CD8-positive, alpha-beta memory T cell (primary cell): ENCODE measurements around the gene NF1. TPM values are rescaled to one million over a fixed set of nuclear protein-coding genes. Genes with fewer than 3 reads are reported as not detected.
A peak's percentile ranks its signal among the peaks of the same experiment; 100 is the strongest.

ENCODE experiments used
- CTCF ChIA-PET: fragments of 350-600 bp; sonication (Branson Sonifier 250); formaldehyde crosslinking; loops from one replicate; lab custom pipeline; 2021; ENCODE audit warnings: antibody characterized with exemption; lab: Charles Lee
- POLR2A ChIA-PET: fragments of 350-600 bp; sonication (Branson Sonifier 250); formaldehyde crosslinking; loops from one replicate; lab custom pipeline; 2021; ENCODE audit warnings: antibody characterized with exemption; lab: Charles Lee
- DNase-seq, 5 donors: peaks; one replicate each; pipeline versions ENCODE4 v3.0.0 to v3.0.0-alpha.2; 2020 to 2022; ENCODE audit warnings: mixed read lengths in 1 of 5
- H3K27ac ChIP-seq: one replicate; pipeline ENCODE4 v1.7.0; 2013; ENCODE audit warnings: low read depth, mild to moderate bottlenecking, low read length, moderate library complexity
- H3K27me3 ChIP-seq: 2 replicates; pipeline ENCODE4 v1.7.0; 2013; ENCODE audit warnings: low read length, mild to moderate bottlenecking; ENCODE audit not compliant: insufficient read depth, poor library complexity, severe bottlenecking
- H3K36me3 ChIP-seq: 2 replicates; pipeline ENCODE4 v1.7.0; 2013; ENCODE audit warnings: mild to moderate bottlenecking, low read length, moderate library complexity; ENCODE audit not compliant: insufficient read depth
- H3K4me1 ChIP-seq: 2 replicates; pipeline ENCODE4 v1.7.0; 2013; ENCODE audit warnings: mild to moderate bottlenecking, low read length, moderate library complexity; ENCODE audit not compliant: insufficient read depth
- H3K4me3 ChIP-seq: 2 replicates; pipeline ENCODE4 v1.7.0; 2013; ENCODE audit warnings: mild to moderate bottlenecking, low read length
- H3K9me3 ChIP-seq: 2 replicates; pipeline ENCODE4 v1.7.0; 2013; ENCODE audit warnings: mild to moderate bottlenecking, low read length
- H3K27ac Mint-ChIP-seq, 8 donors: one replicate each; pipeline ENCODE4 v1.8.0; 2020 to 2021; ENCODE audit warnings: mixed read lengths in 8 of 8, mild to moderate bottlenecking in 6 of 8, inconsistent platforms in 3 of 8, moderate library complexity in 3 of 8
- H3K27me3 Mint-ChIP-seq, 2 donors: one replicate each; pipeline ENCODE4 v1.8.0; 2020 to 2021; ENCODE audit warnings: mixed read lengths in 2 of 2, mild to moderate bottlenecking in 1 of 2, moderate library complexity in 1 of 2
- H3K36me3 Mint-ChIP-seq, 3 donors: one replicate each; pipeline ENCODE4 v1.8.0; 2020 to 2021; ENCODE audit warnings: mixed read lengths in 3 of 3, inconsistent platforms in 1 of 3, mild to moderate bottlenecking in 1 of 3
- H3K4me1 Mint-ChIP-seq, 3 donors: one replicate each; pipeline ENCODE4 v1.8.0; 2020 to 2021; ENCODE audit warnings: mixed read lengths in 3 of 3, inconsistent platforms in 1 of 3, mild to moderate bottlenecking in 1 of 3
- H3K4me3 Mint-ChIP-seq, 7 donors: one replicate each; pipeline ENCODE4 v1.8.0; 2020 to 2021; ENCODE audit warnings: mixed read lengths in 7 of 7, mild to moderate bottlenecking in 6 of 7, moderate library complexity in 4 of 7, inconsistent platforms in 2 of 7
- H3K9me3 Mint-ChIP-seq, 5 donors: one replicate each; pipeline ENCODE4 v1.8.0; 2020 to 2022; ENCODE audit warnings: mixed read lengths in 5 of 5, mild to moderate bottlenecking in 3 of 5, moderate library complexity in 2 of 5, inconsistent platforms in 1 of 5
- polyA plus RNA-seq: library from polyadenylated mRNA; unstranded; fragments of 300-500 nt; fragmentation: Illumina TruSeq; gene quantifications from one replicate; pipeline ENCODE4 v1.2.3, GENCODE V29; 2021
- total RNA-seq, 2 experiments: library from RNA; stranded (reverse); gene quantifications; one replicate each; pipeline ENCODE4 v1.2.3, GENCODE V29; 2021

NF1 gene
- total and polyA plus RNA-seq, 3 experiments from 2014 or later = 5.8 to 22.8 (median 22.8) TPM

- peaks cover 0 to 6% (median 0%) of the 10 kb centered on the region in 3 donors for H3K4me1 Mint-ChIP-seq
- H3K4me1 ChIP-seq = no peaks in the 10 kb centered on the region
- peak overlapping the region in 1 of 8 donors; percentile 20 for H3K27ac Mint-ChIP-seq
- DNase-seq = no peak
- CTCF ChIA-PET = no interaction called here
- H3K27ac ChIP-seq = no peak overlapping the region
- no peaks in the 10 kb centered on the region for H3K9me3 Mint-ChIP-seq
- H3K27me3 Mint-ChIP-seq = no peaks in the 10 kb centered on the region
- H3K36me3 ChIP-seq = no peaks in the 10 kb centered on the region
- POLR2A ChIA-PET = no interaction called here
- no peaks in the 10 kb centered on the region for H3K9me3 ChIP-seq
- no peaks in the 10 kb centered on the region for H3K27me3 ChIP-seq
- H3K4me3 Mint-ChIP-seq = no peak overlapping the region
- peaks cover 4 to 14% (median 10%) of the 10 kb centered on the region in 3 donors for H3K36me3 Mint-ChIP-seq
- no peak overlapping the region for H3K4me3 ChIP-seq
Measured at GRCh38 chr17:31140111-31140510, 45.3 kb downstream of the NF1 start.

GRCh38 chr17:31144428-31144827 is 49.7 kb downstream of the NF1 start:
- Histone ChIP-seq H3K27me3 (no peaks in the 10 kb centered on the region), H3K27ac (no peak overlapping the region), H3K4me3 (no peak overlapping the region), H3K4me1 (no peaks in the 10 kb centered on the region), H3K9me3 (no peaks in the 10 kb centered on the region), H3K36me3 (no peaks in the 10 kb centered on the region)
- no peaks in the 10 kb centered on the region for H3K9me3 Mint-ChIP-seq
- ChIA-PET CTCF (no interaction called here), POLR2A (no interaction called here)
- no peak overlapping the region for H3K4me3 Mint-ChIP-seq
- DNase-seq = no peak
- H3K36me3 Mint-ChIP-seq = peaks cover 0 to 3% (median 0%) of the 10 kb centered on the region in 3 donors
- H3K27me3 Mint-ChIP-seq = no peaks in the 10 kb centered on the region
- H3K27ac Mint-ChIP-seq = no peak overlapping the region
- H3K4me1 Mint-ChIP-seq = peaks cover 0 to 6% (median 0%) of the 10 kb centered on the region in 3 donors

- Mint-ChIP-seq H3K4me3 (no peak overlapping the region), H3K27ac (no peak overlapping the region), H3K36me3 (peaks cover 0 to 3% (median 0%) of the 10 kb centered on the region in 3 donors), H3K27me3 (no peaks in the 10 kb centered on the region), H3K4me1 (peaks cover 0 to 6% (median 0%) of the 10 kb centered on the region in 3 donors), H3K9me3 (no peaks in the 10 kb centered on the region)
- no peaks in the 10 kb centered on the region for H3K27me3 ChIP-seq
- POLR2A ChIA-PET = no interaction called here
- no peak for DNase-seq
- H3K4me3 ChIP-seq = no peak overlapping the region
- no peak overlapping the region for H3K27ac ChIP-seq
- no peaks in the 10 kb centered on the region for H3K36me3 ChIP-seq
- no peaks in the 10 kb centered on the region for H3K9me3 ChIP-seq
- no peaks in the 10 kb centered on the region for H3K4me1 ChIP-seq
- CTCF ChIA-PET = no interaction called here
Measured at GRCh38 chr17:31144836-31145235, 50.1 kb downstream of the NF1 start.

GRCh38 chr17:31147507-31148202 is 52.9 kb downstream of the NF1 start:
- Histone ChIP-seq H3K27me3 (no peaks in the 10 kb centered on the region), H3K27ac (no peak overlapping the region), H3K4me1 (no peaks in the 10 kb centered on the region), H3K36me3 (no peaks in the 10 kb centered on the region), H3K4me3 (no peak overlapping the region), H3K9me3 (no peaks in the 10 kb centered on the region)
- peak overlapping the region in 1 of 8 donors; percentile 50 for H3K27ac Mint-ChIP-seq
- H3K36me3 Mint-ChIP-seq = peaks cover 2 to 7% (median 4%) of the 10 kb centered on the region in 3 donors
- no peak for DNase-seq
- no peaks in the 10 kb centered on the region for H3K27me3 Mint-ChIP-seq
- CTCF ChIA-PET = no interaction called here
- H3K4me3 Mint-ChIP-seq = no peak overlapping the region
- peaks cover 0 to 6% (median 2%) of the 10 kb centered on the region in 5 donors for H3K9me3 Mint-ChIP-seq
- peaks cover 0 to 7% (median 0%) of the 10 kb centered on the region in 3 donors for H3K4me1 Mint-ChIP-seq
- POLR2A ChIA-PET = no interaction called here

GRCh38 chr17:31148205-31148604 is 53.4 kb downstream of the NF1 start:
- no peaks in the 10 kb centered on the region for H3K36me3 ChIP-seq
- H3K9me3 ChIP-seq = no peaks in the 10 kb centered on the region
- H3K9me3 Mint-ChIP-seq = peaks cover 0 to 10% (median 2%) of the 10 kb centered on the region in 5 donors
- H3K27ac Mint-ChIP-seq = no peak overlapping the region
- H3K4me3 Mint-ChIP-seq = no peak overlapping the region
- peaks cover 0 to 7% (median 0%) of the 10 kb centered on the region in 3 donors for H3K4me1 Mint-ChIP-seq
- no peaks in the 10 kb centered on the region for H3K27me3 Mint-ChIP-seq
- H3K27ac ChIP-seq = no peak overlapping the region
- H3K36me3 Mint-ChIP-seq = peaks cover 2 to 12% (median 4%) of the 10 kb centered on the region in 3 donors
- CTCF ChIA-PET = no interaction called here
- no peak for DNase-seq
- no peaks in the 10 kb centered on the region for H3K27me3 ChIP-seq
- POLR2A ChIA-PET = no interaction called here
- H3K4me3 ChIP-seq = no peak overlapping the region
- no peaks in the 10 kb centered on the region for H3K4me1 ChIP-seq

- Mint-ChIP-seq H3K27me3 (no peaks in the 10 kb centered on the region), H3K9me3 (peaks cover 0 to 10% (median 2%) of the 10 kb centered on the region in 5 donors), H3K4me1 (peaks cover 0 to 7% (median 0%) of the 10 kb centered on the region in 3 donors), H3K36me3 (peaks cover 5 to 12% (median 6%) of the 10 kb centered on the region in 3 donors), H3K27ac (no peak overlapping the region), H3K4me3 (no peak overlapping the region)
- no peaks in the 10 kb centered on the region for H3K27me3 ChIP-seq
- no peaks in the 10 kb centered on the region for H3K4me1 ChIP-seq
- no peak for DNase-seq
- H3K36me3 ChIP-seq = no peaks in the 10 kb centered on the region
- ChIA-PET POLR2A (no interaction called here), CTCF (interaction anchor here (1.0 kb wide), 1 partner anchor 118 kb away, joined by 3 read pairs; no protein-coding TSS in a partner anchor)
- H3K9me3 ChIP-seq = no peaks in the 10 kb centered on the region
- no peak overlapping the region for H3K27ac ChIP-seq
- H3K4me3 ChIP-seq = no peak overlapping the region
Measured at GRCh38 chr17:31152271-31152670, 57.5 kb downstream of the NF1 start.

- POLR2A ChIA-PET = no interaction called here
- no peaks in the 10 kb centered on the region for H3K9me3 ChIP-seq
- H3K36me3 ChIP-seq = no peaks in the 10 kb centered on the region
- H3K27me3 ChIP-seq = no peaks in the 10 kb centered on the region
- H3K9me3 Mint-ChIP-seq = peaks cover 0 to 10% (median 2%) of the 10 kb centered on the region in 5 donors
- no peaks in the 10 kb centered on the region for H3K27me3 Mint-ChIP-seq
- peaks cover 14% of the 10 kb centered on the region for H3K4me1 ChIP-seq
- CTCF ChIA-PET = no interaction called here
- H3K4me3 Mint-ChIP-seq = no peak overlapping the region
- H3K4me3 ChIP-seq = no peak overlapping the region
- no peak overlapping the region for H3K27ac ChIP-seq
- DNase-seq = no peak
- no peak overlapping the region for H3K27ac Mint-ChIP-seq
- H3K36me3 Mint-ChIP-seq = peaks cover 5 to 13% (median 9%) of the 10 kb centered on the region in 3 donors
- peaks cover 13 to 29% (median 20%) of the 10 kb centered on the region in 3 donors for H3K4me1 Mint-ChIP-seq
Measured at GRCh38 chr17:31155208-31155810, 60.5 kb downstream of the NF1 start.

- H3K4me1 Mint-ChIP-seq = peaks cover 14 to 32% (median 24%) of the 10 kb centered on the region in 3 donors
- POLR2A ChIA-PET = no interaction called here
Measured at GRCh38 chr17:31156326-31156725, 61.5 kb downstream of the NF1 start.

More at GRCh38 chr17:31156326-31156725, 61.5 kb downstream of the NF1 start:
- Histone ChIP-seq H3K4me3 (no peak overlapping the region), H3K9me3 (no peaks in the 10 kb centered on the region), H3K36me3 (no peaks in the 10 kb centered on the region), H3K4me1 (peaks cover 16% of the 10 kb centered on the region), H3K27ac (no peak overlapping the region), H3K27me3 (no peaks in the 10 kb centered on the region)
- H3K27ac Mint-ChIP-seq = no peak overlapping the region
- H3K9me3 Mint-ChIP-seq = peaks cover 0 to 10% (median 2%) of the 10 kb centered on the region in 5 donors
- H3K36me3 Mint-ChIP-seq = peaks cover 5 to 15% (median 9%) of the 10 kb centered on the region in 3 donors
- H3K4me3 Mint-ChIP-seq = no peak overlapping the region
- CTCF ChIA-PET = no interaction called here
- DNase-seq = no peak
- H3K27me3 Mint-ChIP-seq = no peaks in the 10 kb centered on the region
